ENCODE data around the gene ODC1.

- TF ChIP-seq, protein P1, sequence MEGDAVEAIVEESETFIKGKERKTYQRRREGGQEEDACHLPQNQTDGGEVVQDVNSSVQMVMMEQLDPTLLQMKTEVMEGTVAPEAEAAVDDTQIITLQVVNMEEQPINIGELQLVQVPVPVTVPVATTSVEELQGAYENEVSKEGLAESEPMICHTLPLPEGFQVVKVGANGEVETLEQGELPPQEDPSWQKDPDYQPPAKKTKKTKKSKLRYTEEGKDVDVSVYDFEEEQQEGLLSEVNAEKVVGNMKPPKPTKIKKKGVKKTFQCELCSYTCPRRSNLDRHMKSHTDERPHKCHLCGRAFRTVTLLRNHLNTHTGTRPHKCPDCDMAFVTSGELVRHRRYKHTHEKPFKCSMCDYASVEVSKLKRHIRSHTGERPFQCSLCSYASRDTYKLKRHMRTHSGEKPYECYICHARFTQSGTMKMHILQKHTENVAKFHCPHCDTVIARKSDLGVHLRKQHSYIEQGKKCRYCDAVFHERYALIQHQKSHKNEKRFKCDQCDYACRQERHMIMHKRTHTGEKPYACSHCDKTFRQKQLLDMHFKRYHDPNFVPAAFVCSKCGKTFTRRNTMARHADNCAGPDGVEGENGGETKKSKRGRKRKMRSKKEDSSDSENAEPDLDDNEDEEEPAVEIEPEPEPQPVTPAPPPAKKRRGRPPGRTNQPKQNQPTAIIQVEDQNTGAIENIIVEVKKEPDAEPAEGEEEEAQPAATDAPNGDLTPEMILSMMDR (IDR thresholded peaks at IDR 0.05; ENCODE audit: insufficient read depth, low read depth, low read length): no peak
- no peak for TF ChIP-seq EZH2 (IDR thresholded peaks at IDR 0.05; ENCODE audit: insufficient read depth, low read length)
Observed at GRCh38 chr2:10395893-10396292, 52.2 kb downstream of the ODC1 start.

Measured in astrocyte (in vitro differentiated cells and primary cell).